OCI-LY7 (cell line): ENCODE data around the gene GMDS. TPM values are rescaled to one million over a fixed set of nuclear protein-coding genes. Genes with fewer than 3 reads are reported as not detected.

ENCODE experiments used
- BruUV-seq: library from RNA; stranded (reverse); fragments of 400-500 nt; replicated peaks from 2 replicates; lab custom pipeline; 2021; lab: Mats Ljungman, UMichigan
- CTCF ChIA-PET: fragments of 300-600 bp; sonication (Branson Sonifier 250); formaldehyde crosslinking; loops from one replicate; lab custom pipeline; 2022; ENCODE audit warnings: antibody characterized with exemption; ENCODE audit not compliant: unreplicated experiment; lab: Charles Lee
- POLR2A ChIA-PET: fragments of 300-600 bp; sonication (Branson Sonifier 250); formaldehyde crosslinking; loops from one replicate; lab custom pipeline; 2022; ENCODE audit warnings: antibody characterized with exemption; lab: Charles Lee
- DNase-seq: peaks from one replicate; pipeline ENCODE4 v3.0.0-alpha.2; 2015; ENCODE audit warnings: low spot score
- H2AFZ ChIP-seq: fragments of 200-600 bp; sonication (generic), shearing (Covaris generic); 2 replicates; pipeline ENCODE4 v1.6.1; 2014; ENCODE audit warnings: mild to moderate bottlenecking, antibody characterized with exemption, low read length, moderate library complexity
- H3K27ac ChIP-seq: fragments of 200-600 bp; sonication (generic); 2 replicates; pipeline ENCODE4 v1.5.1; 2014; ENCODE audit warnings: mixed run types, low read depth, mild to moderate bottlenecking, moderate library complexity, low read length, inconsistent platforms; ENCODE audit not compliant: poor library complexity, severe bottlenecking
- H3K36me3 ChIP-seq: fragments of 200-600 bp; sonication (generic); 2 replicates; pipeline ENCODE4 v1.6.1; 2014; ENCODE audit warnings: mild to moderate bottlenecking, antibody characterized with exemption, low read length, moderate library complexity, mixed read lengths; ENCODE audit not compliant: insufficient read depth
- H3K4me1 ChIP-seq: fragments of 200-600 bp; sonication (generic); 2 replicates; pipeline ENCODE4 v1.5.1; 2014; ENCODE audit warnings: mild to moderate bottlenecking, low read length; ENCODE audit not compliant: insufficient read depth, poor library complexity, severe bottlenecking
- H3K4me2 ChIP-seq: fragments of 200-600 bp; sonication (generic); 2 replicates; pipeline ENCODE4 v1.6.1; 2014; ENCODE audit warnings: mild to moderate bottlenecking, low read length
- H3K4me3 ChIP-seq: fragments of 200-600 bp; sonication (generic); 2 replicates; pipeline ENCODE4 v1.5.1; 2014; ENCODE audit warnings: mild to moderate bottlenecking, low read depth, low read length; ENCODE audit not compliant: poor library complexity, severe bottlenecking
- H3K79me2 ChIP-seq: fragments of 200-600 bp; sonication (generic); 2 replicates; pipeline ENCODE4 v1.6.1; 2016; ENCODE audit warnings: low read depth, mild to moderate bottlenecking, low read length, moderate library complexity, mixed read lengths; ENCODE audit not compliant: insufficient read depth
- H3K9me2 ChIP-seq: fragments of 200-600 bp; sonication (generic); 2 replicates; pipeline ENCODE4 v1.6.1; 2016; ENCODE audit warnings: mild to moderate bottlenecking, low read length, mixed read lengths; ENCODE audit not compliant: insufficient read depth
- H3K9me3 ChIP-seq: fragments of 200-600 bp; sonication (generic); 2 replicates; pipeline ENCODE4 v1.6.1; 2014; ENCODE audit warnings: mild to moderate bottlenecking, mixed run types, low read length, mixed read lengths
- H4K20me1 ChIP-seq: fragments of 200-600 bp; sonication (generic); 2 replicates; pipeline ENCODE4 v1.6.1; 2014; ENCODE audit warnings: mild to moderate bottlenecking, antibody characterized with exemption, low read length, moderate library complexity, mixed read lengths; ENCODE audit not compliant: insufficient read depth
- EZH2phosphoT487 ChIP-seq: fragments of 200-600 bp; sonication (generic); IDR thresholded peaks from 2 replicates; pipeline ENCODE4 v1.6.1; 2018; ENCODE audit warnings: low read depth, borderline replicate concordance, mild to moderate bottlenecking, mixed run types, antibody characterized with exemption, low read length, moderate library complexity, mixed read lengths
- intact Hi-C: fragments of 100-400 bp; cut with micrococcal nuclease; formaldehyde crosslinking; loops from one replicate; pipeline ENCODE4 v1.10.0; 2022; ENCODE audit not compliant: unreplicated experiment
- total RNA-seq, 2 experiments: library from RNA; depleted of rRNA in 1 of 2; stranded (reverse); fragments of >200 nt in 1 of 2; shearing (Covaris generic) in 1 of 2; gene quantifications; 2 replicates each; pipeline ENCODE4 v1.2.3, GENCODE V29; 2014 to 2022
- TF ChIP-seq, protein P1 (sequence below): fragments of 200-600 bp; sonication (generic); conservative IDR thresholded peaks from 2 replicates; pipeline ENCODE4 v1.5.1; 2014; ENCODE audit warnings: mild to moderate bottlenecking, antibody characterized with exemption, low read length, moderate library complexity, mixed read lengths

Gene GMDS
- total RNA-seq, 2 experiments from 2014 or later: 9.9 to 26.8 TPM

DNA sequence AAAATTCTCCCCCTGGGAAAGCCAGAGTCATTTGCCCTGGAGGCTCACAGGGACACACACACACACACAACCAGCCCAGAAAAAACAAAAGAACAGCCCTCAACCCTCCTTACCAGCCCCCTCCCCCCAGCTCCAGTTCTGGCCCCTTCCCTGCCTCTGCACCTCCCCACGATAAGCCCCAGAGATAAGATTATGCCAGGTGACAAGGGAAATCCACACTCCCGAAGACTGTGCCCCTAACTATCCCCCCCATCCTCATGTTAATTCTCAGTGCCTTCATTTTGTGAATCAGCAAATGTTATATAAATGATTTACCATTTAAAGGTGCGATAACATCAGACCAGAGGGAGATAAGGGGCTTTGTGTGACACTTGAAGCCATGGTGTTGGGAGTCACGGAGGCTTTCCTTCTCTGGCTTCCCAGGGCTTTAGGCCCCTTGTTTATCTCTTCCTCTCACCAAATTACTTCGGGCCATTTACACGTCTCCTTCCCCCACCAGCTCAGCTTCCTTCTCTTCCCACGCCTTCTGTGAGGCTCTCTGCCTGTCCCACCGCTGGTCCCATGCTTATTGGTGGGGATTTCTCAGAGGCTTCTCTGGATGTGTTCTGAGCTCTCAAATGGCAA, 648.2 kb downstream of the GMDS start:
- no peaks in the 10 kb centered on the region for H3K36me3 ChIP-seq
- H3K4me3 ChIP-seq: no peak overlapping the region
- H3K4me2 ChIP-seq: no peak overlapping the region
- TF ChIP-seq, protein P1, sequence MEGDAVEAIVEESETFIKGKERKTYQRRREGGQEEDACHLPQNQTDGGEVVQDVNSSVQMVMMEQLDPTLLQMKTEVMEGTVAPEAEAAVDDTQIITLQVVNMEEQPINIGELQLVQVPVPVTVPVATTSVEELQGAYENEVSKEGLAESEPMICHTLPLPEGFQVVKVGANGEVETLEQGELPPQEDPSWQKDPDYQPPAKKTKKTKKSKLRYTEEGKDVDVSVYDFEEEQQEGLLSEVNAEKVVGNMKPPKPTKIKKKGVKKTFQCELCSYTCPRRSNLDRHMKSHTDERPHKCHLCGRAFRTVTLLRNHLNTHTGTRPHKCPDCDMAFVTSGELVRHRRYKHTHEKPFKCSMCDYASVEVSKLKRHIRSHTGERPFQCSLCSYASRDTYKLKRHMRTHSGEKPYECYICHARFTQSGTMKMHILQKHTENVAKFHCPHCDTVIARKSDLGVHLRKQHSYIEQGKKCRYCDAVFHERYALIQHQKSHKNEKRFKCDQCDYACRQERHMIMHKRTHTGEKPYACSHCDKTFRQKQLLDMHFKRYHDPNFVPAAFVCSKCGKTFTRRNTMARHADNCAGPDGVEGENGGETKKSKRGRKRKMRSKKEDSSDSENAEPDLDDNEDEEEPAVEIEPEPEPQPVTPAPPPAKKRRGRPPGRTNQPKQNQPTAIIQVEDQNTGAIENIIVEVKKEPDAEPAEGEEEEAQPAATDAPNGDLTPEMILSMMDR: no peak
- TF ChIP-seq EZH2phosphoT487: no peak
- POLR2A ChIA-PET: interaction anchor here (0.7 kb wide), 1 partner anchor 16 kb away, joined by 3 read pairs; no protein-coding TSS in a partner anchor
- no peaks in the 10 kb centered on the region for H3K9me2 ChIP-seq
- no peak for DNase-seq
- no peak overlapping the region for H3K27ac ChIP-seq
- no peaks in the 10 kb centered on the region for H3K9me3 ChIP-seq
- CTCF ChIA-PET: no interaction called here
- H3K4me1 ChIP-seq: no peaks in the 10 kb centered on the region
- H3K79me2 ChIP-seq: no peaks in the 10 kb centered on the region
- intact Hi-C loops: loop anchor here (2.0 to 5.0 kb wide), 2 partner anchors 758 to 1035 kb away; no protein-coding TSS in a partner anchor
- no peak overlapping the region for H2AFZ ChIP-seq
- no TSS peak for BruUV-seq
- no peaks in the 10 kb centered on the region for H4K20me1 ChIP-seq

DNA sequence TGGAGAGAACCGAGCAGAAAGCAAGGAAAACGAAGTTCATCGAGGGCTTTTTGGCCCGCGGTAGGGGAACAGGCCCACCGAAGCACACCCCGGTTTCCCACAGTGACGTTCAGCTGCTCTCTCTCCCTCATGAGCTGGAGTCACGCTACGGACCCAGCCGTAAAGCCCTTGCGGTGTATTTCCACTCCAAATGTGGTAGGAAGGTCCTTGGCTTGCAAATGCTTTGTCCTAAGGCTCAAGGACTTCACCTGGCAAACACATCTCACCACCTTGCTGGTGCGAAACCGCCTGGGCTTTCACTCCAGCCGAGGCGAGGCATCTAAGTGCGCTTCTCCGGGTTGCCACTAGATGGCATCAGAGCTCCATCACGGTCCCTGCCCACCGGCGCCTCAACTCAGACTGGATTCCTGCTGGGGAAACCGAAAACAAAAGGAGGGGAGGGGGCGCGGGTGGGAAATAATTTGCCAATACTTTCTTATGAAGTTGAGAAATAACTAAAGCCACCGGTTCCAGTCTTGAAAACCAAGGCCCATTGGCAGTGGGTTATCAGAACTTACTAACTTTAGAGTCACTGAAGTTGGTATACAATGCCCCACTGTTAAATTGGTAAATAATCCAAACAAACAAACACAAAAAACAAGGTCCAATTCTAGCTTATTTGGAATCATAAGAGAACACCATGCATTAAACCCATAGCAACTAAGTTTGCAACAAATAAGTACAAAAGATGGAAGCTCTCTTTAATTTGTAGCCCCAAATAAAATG, 649.1 kb downstream of the GMDS start:
- Histone ChIP-seq H3K9me2 (no peaks in the 10 kb centered on the region), H2AFZ (no peak overlapping the region), H3K9me3 (no peaks in the 10 kb centered on the region), H3K4me3 (no peak overlapping the region), H3K4me2 (no peak overlapping the region), H3K79me2 (no peaks in the 10 kb centered on the region), H3K4me1 (no peaks in the 10 kb centered on the region), H3K27ac (no peak overlapping the region), H4K20me1 (no peaks in the 10 kb centered on the region), H3K36me3 (no peaks in the 10 kb centered on the region)
- peak; percentile 54 for DNase-seq
- POLR2A ChIA-PET: interaction anchor here (0.6 to 0.7 kb wide), 2 partner anchors 17 to 857 kb away, joined by 3 to 4 read pairs; no protein-coding TSS in a partner anchor
- CTCF ChIA-PET: no interaction called here
- TF ChIP-seq, protein P1: peak; percentile 93
- no peak for TF ChIP-seq EZH2phosphoT487
- intact Hi-C loops: loop anchor here (2.0 to 5.0 kb wide), 2 partner anchors 759 to 1036 kb away; no protein-coding TSS in a partner anchor
- no TSS peak for BruUV-seq
